Measurements from ENCODE around the gene PSMA6.
"Not testable (repeated sequence)": the region's sequence is repeated elsewhere in the genome, so short reads cannot be mapped to it uniquely, and the experiment has no call there.

Gene PSMA6

GRCh38 chr14:35292051-35292769 lies at the start of gene PSMA6:
Gene PSMA6, plus strand, starts transcription at chr14:35292382. Its CDS starts 95 bp downstream, at chr14:35292477.
- Mint-ChIP-seq H3K27ac (peak within 1 kb of the TSS; percentile 92), H3K36me3 (no peaks in the 10 kb centered on the region), H3K27me3 (no peaks in the 10 kb centered on the region), H3K4me3 (peak within 1 kb of the TSS; percentile 97), H3K9me3 (no peaks in the 10 kb centered on the region), H3K4me1 (peaks cover 54% of the 10 kb centered on the region)
- peak; percentile 97 for ATAC-seq

- H3K27me3 Mint-ChIP-seq = no peaks in the 10 kb centered on the region
- no peak for ATAC-seq
- H3K36me3 Mint-ChIP-seq = peaks cover 21% of the 10 kb centered on the region
- peak overlapping the region; percentile 62 for H3K27ac Mint-ChIP-seq
- no peak overlapping the region for H3K4me3 Mint-ChIP-seq
- no peaks in the 10 kb centered on the region for H3K9me3 Mint-ChIP-seq
- H3K4me1 Mint-ChIP-seq = peaks cover 7% of the 10 kb centered on the region
Observed at GRCh38 chr14:35242599-35243311, 49.4 kb upstream of the PSMA6 start.

GRCh38 chr14:35243956-35244355 lies 48.2 kb upstream of the PSMA6 start:
- H3K4me1 Mint-ChIP-seq = peaks cover 7% of the 10 kb centered on the region
- H3K27ac Mint-ChIP-seq = no peak overlapping the region
- H3K9me3 Mint-ChIP-seq = no peaks in the 10 kb centered on the region
- no peak overlapping the region for H3K4me3 Mint-ChIP-seq
- H3K27me3 Mint-ChIP-seq = no peaks in the 10 kb centered on the region
- peaks cover 21% of the 10 kb centered on the region for H3K36me3 Mint-ChIP-seq
- ATAC-seq = no peak

GRCh38 chr14:35244542-35244941 lies 47.6 kb upstream of the PSMA6 start:
- Mint-ChIP-seq H3K4me1 (peaks cover 7% of the 10 kb centered on the region), H3K36me3 (peaks cover 16% of the 10 kb centered on the region), H3K4me3 (no peak overlapping the region), H3K9me3 (no peaks in the 10 kb centered on the region), H3K27ac (no peak overlapping the region), H3K27me3 (no peaks in the 10 kb centered on the region)
- no peak for ATAC-seq

GRCh38 chr14:35245051-35245450 lies 47.1 kb upstream of the PSMA6 start:
- Mint-ChIP-seq H3K4me1 (peaks cover 7% of the 10 kb centered on the region), H3K9me3 (no peaks in the 10 kb centered on the region), H3K36me3 (peaks cover 16% of the 10 kb centered on the region), H3K4me3 (no peak overlapping the region), H3K27ac (no peak overlapping the region), H3K27me3 (no peaks in the 10 kb centered on the region)
- no peak for ATAC-seq

- H3K27ac Mint-ChIP-seq = no peak overlapping the region
- no peak overlapping the region for H3K4me3 Mint-ChIP-seq
- H3K4me1 Mint-ChIP-seq = peaks cover 14% of the 10 kb centered on the region
- ATAC-seq = no peak
- H3K9me3 Mint-ChIP-seq = no peaks in the 10 kb centered on the region
- no peaks in the 10 kb centered on the region for H3K27me3 Mint-ChIP-seq
- H3K36me3 Mint-ChIP-seq = peaks cover 7% of the 10 kb centered on the region
Observed at GRCh38 chr14:35247777-35248475, 44.3 kb upstream of the PSMA6 start.

- Mint-ChIP-seq H3K4me1 (peaks cover 14% of the 10 kb centered on the region), H3K36me3 (peaks cover 10% of the 10 kb centered on the region), H3K27me3 (no peaks in the 10 kb centered on the region), H3K27ac (no peak overlapping the region), H3K9me3 (no peaks in the 10 kb centered on the region), H3K4me3 (no peak overlapping the region)
- ATAC-seq = no peak
Observed at GRCh38 chr14:35248476-35248788, 43.8 kb upstream of the PSMA6 start.

- Mint-ChIP-seq H3K36me3 (peaks cover 14% of the 10 kb centered on the region), H3K4me1 (peaks cover 27% of the 10 kb centered on the region), H3K4me3 (no peak overlapping the region), H3K27me3 (no peaks in the 10 kb centered on the region), H3K9me3 (no peaks in the 10 kb centered on the region), H3K27ac (no peak overlapping the region)
- no peak for ATAC-seq
Observed at GRCh38 chr14:35250319-35250718, 41.9 kb upstream of the PSMA6 start.

GRCh38 chr14:35252451-35252868 lies 39.7 kb upstream of the PSMA6 start:
- peaks cover 14% of the 10 kb centered on the region for H3K36me3 Mint-ChIP-seq
- ATAC-seq = no peak
- no peak overlapping the region for H3K27ac Mint-ChIP-seq
- H3K4me3 Mint-ChIP-seq = no peak overlapping the region
- peaks cover 27% of the 10 kb centered on the region for H3K4me1 Mint-ChIP-seq
- no peaks in the 10 kb centered on the region for H3K27me3 Mint-ChIP-seq
- H3K9me3 Mint-ChIP-seq = no peaks in the 10 kb centered on the region

- H3K27ac Mint-ChIP-seq, H3K27me3 Mint-ChIP-seq, H3K4me3 Mint-ChIP-seq, H3K9me3 Mint-ChIP-seq, ATAC-seq: not testable (repeated sequence)
- Mint-ChIP-seq H3K36me3 (peaks cover 14% of the 10 kb centered on the region), H3K4me1 (peaks cover 27% of the 10 kb centered on the region)
Observed at GRCh38 chr14:35253056-35253455, 39.1 kb upstream of the PSMA6 start.

- peaks cover 27% of the 10 kb centered on the region for H3K4me1 Mint-ChIP-seq
- H3K27me3 Mint-ChIP-seq, ATAC-seq, H3K4me3 Mint-ChIP-seq, H3K9me3 Mint-ChIP-seq: not testable (repeated sequence)
- H3K27ac Mint-ChIP-seq = peak overlapping the region; percentile 4
- H3K36me3 Mint-ChIP-seq = peaks cover 18% of the 10 kb centered on the region
Observed at GRCh38 chr14:35254034-35254622, 38.1 kb upstream of the PSMA6 start.

GRCh38 chr14:35254736-35255135 lies 37.4 kb upstream of the PSMA6 start:
- Mint-ChIP-seq H3K4me3 (no peak overlapping the region), H3K4me1 (peaks cover 27% of the 10 kb centered on the region), H3K9me3 (no peaks in the 10 kb centered on the region), H3K27me3 (no peaks in the 10 kb centered on the region), H3K36me3 (peaks cover 24% of the 10 kb centered on the region), H3K27ac (peak overlapping the region; percentile 4)
- peak; percentile 79 for ATAC-seq

GRCh38 chr14:35255711-35256110 lies 36.5 kb upstream of the PSMA6 start:
- H3K27ac Mint-ChIP-seq = no peak overlapping the region
- H3K27me3 Mint-ChIP-seq = no peaks in the 10 kb centered on the region
- H3K4me3 Mint-ChIP-seq = no peak overlapping the region

GRCh38 chr14:35257809-35258208 lies 34.4 kb upstream of the PSMA6 start:
- Mint-ChIP-seq H3K36me3 (peaks cover 32% of the 10 kb centered on the region), H3K27ac (no peak overlapping the region), H3K4me1 (peaks cover 21% of the 10 kb centered on the region), H3K4me3 (no peak overlapping the region), H3K9me3 (no peaks in the 10 kb centered on the region), H3K27me3 (no peaks in the 10 kb centered on the region)
- no peak for ATAC-seq

More at GRCh38 chr14:35255711-35256110, 36.5 kb upstream of the PSMA6 start:
- Mint-ChIP-seq H3K4me1 (peaks cover 27% of the 10 kb centered on the region), H3K36me3 (peaks cover 34% of the 10 kb centered on the region), H3K9me3 (no peaks in the 10 kb centered on the region)
- ATAC-seq = no peak

GRCh38 chr14:35258420-35258819 lies 33.8 kb upstream of the PSMA6 start:
- Mint-ChIP-seq H3K4me3 (no peak overlapping the region), H3K27ac (no peak overlapping the region), H3K36me3 (peaks cover 28% of the 10 kb centered on the region), H3K27me3 (no peaks in the 10 kb centered on the region), H3K4me1 (peaks cover 16% of the 10 kb centered on the region), H3K9me3 (no peaks in the 10 kb centered on the region)
- ATAC-seq = no peak
